HG02798 (cell line): ENCODE results near the gene UBLCP1.
"Not testable (repeated sequence)": the region's sequence is repeated elsewhere in the genome, so short reads cannot be mapped to it uniquely, and the experiment has no call there.

ENCODE experiments used
- ATAC-seq: cut with Tn5 transposase; IDR thresholded peaks from one replicate; pipeline ENCODE4 v1.9.1; 2021; ENCODE audit warnings: mild to moderate bottlenecking; ENCODE audit not compliant: unreplicated experiment, poor library complexity

The UBLCP1 gene

DNA sequence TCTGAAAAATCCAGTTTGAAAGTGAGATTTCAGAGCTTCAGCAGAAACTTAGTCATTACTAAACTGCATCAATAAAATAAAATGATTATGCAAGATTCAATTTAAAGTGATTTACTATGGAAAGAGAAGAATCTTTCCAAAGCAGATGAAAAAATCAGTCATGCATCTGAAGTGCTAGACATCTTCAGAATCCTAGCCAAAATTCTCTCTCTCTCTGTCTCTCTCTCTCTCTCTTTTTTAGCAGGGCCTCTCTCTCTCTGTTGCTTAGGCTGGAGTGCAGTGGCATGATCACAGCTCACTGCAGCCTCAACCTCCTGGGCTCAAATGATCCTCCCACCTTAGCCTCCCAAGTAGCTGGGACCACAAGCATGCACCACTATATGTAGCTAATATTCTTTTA is 18.2 kb upstream of the UBLCP1 start:
- ATAC-seq = no peak

DNA sequence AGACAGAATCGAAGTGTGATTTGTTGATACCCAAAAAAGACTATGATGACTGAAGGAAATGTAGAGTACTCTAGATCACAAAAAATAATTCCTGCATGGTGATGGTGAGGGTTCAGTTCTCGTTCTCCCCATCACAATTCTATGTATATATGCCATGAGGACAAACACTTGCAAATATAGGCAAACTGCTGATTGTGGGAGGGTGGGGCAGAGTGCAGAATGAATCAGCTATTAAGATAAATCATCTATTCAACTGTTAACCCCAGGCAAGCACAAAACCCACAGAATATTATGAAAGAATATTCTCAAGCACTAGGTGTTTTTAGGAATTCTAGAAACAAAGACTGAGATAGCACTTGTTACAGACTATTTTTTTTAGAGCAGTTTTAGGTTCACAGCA is 13.9 kb upstream of the UBLCP1 start:
- ATAC-seq = no peak

DNA sequence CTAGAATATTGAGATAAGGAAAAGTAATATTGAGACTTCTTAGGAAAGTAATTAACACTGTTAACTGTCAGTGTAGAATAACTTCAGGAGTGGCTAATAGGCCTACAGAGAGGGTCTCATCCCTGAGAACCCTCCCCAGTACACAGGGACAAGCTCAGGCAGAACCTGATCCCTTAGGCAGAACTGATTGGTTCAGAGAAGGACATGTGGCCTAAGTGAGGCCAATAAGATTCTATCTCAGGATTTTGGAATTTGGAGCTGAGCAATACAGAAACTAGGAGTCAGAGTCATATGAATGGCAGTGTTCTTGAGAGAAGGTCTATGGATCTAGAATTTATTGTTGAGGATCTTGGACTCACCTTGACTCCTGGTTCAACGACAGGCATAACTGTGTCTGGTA is 10.9 kb upstream of the UBLCP1 start:
- no peak for ATAC-seq

DNA sequence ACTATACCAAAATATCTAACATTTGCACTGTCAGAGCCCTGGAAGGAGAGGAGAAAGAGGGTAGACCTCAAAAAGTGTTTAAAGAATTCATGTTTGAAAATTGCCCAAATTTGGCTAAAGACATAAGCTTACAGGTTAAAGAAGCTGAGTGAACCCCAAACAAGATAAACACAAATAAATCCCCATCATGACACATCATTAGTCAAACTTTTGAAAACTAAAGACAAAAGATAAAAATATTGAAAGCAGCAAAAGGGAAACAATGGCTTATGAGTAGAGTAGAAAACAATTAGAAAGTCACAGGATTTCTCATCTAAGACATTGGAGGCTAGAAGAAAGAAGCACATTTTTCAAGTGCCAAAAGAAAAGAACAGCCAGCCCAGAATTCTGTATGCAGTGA is 6.1 kb upstream of the UBLCP1 start:
- no peak for ATAC-seq

DNA sequence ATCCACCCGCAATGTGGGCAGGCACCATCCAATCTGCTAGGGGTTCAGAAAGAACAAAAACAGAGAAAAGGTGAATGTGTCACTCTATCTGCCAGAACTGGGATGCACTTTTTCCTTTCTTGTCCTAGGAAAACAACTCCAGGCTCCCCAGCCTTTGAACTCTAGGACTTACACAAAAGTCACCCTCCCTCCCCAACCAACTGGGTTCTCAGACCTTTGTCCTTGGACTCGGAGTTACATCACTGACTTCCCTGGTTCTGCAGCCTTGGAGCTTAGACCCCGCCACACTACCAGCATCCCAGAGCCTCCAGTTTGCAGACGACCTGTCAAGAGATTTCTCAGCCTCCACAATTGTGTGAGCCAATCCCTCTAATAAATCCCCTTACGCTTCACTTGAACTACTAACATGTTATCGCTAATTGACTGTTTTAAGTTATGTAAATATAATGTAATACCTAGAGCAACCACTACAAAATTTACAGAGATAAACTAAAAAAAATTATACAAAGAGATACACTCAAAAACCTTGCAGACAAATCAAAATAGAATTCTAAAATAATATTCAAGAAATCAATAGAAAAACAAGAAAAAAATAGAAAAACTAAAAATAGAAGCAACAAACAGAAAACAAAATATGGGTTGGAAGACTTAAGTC is 5.3 kb upstream of the UBLCP1 start:
- no peak for ATAC-seq

DNA sequence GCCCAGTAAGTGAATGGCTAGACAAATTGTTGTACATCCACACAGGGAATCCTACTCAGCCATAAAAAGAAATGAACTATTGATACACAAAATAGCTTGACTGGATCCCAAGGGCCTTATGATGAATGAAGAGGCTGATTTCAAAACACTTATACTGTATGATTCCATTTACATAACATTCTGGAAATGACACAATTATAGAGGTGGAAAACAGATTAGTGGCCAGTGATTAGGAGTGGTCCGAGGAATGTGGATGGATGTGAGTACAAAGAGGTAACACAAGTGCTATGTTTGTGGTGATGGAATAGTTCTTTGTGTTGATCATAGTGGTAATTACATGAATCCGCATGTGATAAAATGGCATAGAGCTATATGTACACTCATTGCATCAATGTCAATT is 4.7 kb upstream of the UBLCP1 start:
- no peak for ATAC-seq

DNA sequence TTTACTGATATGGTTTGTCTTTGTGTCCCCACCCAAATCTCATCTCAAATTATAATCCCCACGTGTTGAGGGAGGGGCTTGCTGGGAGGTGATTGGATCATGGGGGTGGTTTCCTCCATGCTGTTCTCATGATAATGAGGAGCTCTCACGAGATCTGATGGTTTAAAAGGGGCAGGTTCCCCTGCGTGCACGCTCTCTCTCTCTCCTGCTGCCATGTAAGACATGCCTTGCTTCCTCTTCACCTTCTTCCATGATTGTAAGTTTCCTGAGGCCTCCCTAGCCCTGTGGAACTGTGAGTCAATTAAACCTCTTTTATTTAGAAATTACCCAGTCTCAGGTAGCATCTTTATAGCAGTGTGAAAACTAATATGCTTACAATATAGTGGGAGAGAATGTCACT is 2.9 kb upstream of the UBLCP1 start:
- not testable (repeated sequence) for ATAC-seq

DNA sequence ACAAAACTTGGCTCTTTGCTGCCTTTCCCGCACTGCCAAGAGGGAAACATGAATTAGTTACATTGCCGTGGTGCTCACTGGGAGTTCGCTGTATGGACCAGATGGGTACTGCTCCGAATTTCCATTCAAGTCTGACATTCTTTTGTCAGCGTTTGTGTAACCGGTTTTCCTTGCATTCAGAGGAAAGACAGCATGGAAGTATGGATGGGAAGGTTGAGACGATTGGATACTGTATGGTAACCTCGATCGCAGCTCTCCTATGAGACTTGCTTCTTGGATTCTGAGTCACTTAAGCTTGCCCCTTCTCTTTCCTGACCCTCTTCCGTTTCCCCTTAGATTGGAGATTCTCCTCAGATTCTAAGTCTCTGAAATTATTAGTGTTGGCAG is 625 bp upstream of the UBLCP1 start:
- peak; percentile 9 for ATAC-seq

DNA sequence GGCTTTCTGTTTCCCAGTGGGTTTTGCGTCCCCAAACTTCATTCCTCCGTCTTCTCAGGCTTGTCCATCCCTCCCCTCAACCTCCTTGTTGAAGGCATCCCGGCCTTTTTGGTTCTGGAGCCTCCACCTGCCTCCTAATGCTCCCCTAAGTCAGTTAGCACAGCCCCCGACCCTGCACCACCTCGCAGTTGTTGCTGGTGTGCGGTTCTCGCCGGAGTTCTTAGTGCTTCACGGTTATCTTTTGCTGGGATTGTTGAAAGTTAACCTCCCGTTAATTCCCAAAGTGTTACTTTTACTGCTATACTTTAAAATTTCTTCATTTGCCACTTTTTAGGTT is 447 bp downstream of the UBLCP1 start:
- peak; percentile 3 for ATAC-seq

DNA sequence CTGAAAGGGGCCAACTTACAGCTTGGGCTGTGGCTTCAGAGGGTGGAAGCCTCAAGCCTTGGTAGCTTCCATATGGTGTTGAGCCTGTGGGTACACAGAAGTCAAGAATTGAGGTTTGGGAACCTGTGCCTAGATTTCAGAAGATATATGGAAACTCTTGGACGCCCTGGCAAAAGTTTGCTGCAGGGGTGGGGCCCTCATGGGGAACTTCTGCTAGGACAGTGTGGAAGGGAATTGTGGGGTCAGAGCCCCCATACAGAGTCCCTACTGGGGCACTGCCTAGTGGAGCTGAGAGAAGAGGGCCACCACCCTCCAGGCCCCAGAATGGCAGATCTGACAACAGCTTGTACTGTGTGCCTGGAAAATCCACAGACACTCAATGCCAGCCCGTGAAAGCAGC is 3.7 kb downstream of the UBLCP1 start:
- ATAC-seq = not testable (repeated sequence)

DNA sequence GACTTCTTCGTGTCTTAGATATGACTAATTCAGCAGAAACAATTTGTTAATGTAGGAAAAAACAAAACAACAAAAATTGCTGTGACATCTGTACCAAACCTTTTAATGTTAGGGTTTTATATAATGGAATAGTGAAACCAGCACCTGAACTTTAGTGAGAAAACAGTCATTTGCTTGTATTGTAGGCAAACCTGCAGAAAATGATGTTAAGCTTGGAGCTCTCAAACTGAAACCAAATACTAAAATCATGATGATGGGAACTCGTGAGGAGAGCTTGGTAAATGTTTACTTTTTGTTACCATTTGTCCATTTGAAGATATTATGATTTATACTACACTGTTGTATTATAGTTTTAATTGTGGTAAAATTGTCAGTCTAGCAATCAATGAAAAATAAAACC is 6.6 kb downstream of the UBLCP1 start:
- ATAC-seq = no peak

DNA sequence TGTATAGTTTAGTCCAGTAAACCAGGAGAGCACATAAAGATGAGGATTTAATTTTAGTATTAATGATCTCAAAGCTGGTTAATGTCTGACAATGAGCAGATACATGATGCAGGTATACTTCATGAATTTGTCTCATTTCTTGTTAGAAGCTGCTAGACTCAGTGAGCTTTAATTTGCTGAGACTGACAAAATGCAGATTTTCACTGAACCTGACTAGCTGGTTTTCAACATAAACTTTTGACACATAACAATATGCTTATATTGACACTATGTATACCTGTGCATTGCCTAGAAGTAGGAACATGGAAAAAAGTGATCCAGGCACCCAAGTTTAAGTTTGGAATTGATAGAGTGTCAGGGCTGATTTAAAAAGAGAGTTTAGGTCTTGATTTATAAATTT is 10.8 kb downstream of the UBLCP1 start:
- ATAC-seq = no peak

DNA sequence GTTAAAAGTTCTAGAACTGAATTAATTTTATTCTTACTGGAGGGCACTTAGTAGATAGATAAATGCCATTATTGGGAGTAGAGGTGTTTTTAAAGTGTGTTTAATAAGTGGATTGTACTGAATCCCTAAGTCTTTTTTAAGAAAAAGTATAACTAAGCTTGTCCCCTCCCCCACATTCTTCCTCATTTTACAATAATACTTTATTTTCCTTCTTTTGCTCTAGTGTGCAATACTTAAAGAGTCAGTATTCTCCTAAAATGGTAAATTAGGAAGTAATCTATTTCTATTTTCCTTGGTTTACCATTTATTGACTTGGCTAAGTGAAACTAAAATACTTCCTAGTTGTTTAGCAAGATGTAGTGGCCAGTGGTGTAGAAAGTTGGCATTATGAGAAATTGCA is 11.6 kb downstream of the UBLCP1 start:
- ATAC-seq = no peak

DNA sequence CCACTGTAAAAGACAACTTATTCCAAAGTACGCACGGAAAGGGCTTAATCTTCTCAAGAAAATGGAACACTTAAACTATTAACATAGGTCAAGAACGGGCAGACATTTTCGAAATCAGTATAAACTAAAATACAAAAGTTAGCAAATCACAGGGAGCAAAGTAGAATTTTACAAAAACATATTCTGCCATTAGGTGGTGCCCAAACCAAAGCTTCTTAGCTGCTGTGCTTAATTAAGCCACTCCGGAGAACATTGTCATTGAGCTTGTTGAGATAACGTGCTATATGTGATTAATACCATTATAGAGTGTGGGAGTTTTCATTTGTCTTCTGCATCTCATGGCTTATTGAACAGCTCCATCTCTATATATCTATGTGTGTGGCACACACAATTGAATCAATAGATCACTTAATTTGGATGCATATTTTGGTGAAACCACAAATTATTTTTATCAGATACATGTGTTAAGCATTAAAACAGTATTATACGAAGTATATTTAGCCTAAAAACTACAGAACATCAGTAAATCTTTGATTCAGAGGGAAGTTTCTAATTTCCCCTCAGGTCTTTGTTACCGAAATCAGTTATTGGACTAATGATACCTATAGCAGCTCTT is 23.4 kb downstream of the UBLCP1 start:
- no peak for ATAC-seq

DNA sequence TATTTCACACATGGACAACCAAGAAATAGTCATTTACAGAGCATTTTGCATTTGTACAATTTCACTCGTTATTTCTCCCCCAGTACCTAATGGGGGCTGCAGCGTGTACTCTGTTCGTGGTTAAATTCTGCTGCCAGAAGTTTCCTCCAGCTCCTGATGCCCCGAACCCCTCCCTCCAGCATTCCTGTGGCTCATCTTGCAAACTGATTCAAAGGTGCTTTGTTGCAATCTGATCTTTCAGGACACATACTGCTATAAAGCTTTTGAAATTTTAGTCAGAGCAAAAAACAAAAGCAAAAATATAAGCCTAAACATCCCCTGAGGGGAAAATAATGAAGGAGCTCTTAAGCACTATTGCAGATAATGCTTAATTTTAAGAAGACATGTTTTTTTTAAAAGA is 27.7 kb downstream of the UBLCP1 start:
- ATAC-seq = no peak

DNA sequence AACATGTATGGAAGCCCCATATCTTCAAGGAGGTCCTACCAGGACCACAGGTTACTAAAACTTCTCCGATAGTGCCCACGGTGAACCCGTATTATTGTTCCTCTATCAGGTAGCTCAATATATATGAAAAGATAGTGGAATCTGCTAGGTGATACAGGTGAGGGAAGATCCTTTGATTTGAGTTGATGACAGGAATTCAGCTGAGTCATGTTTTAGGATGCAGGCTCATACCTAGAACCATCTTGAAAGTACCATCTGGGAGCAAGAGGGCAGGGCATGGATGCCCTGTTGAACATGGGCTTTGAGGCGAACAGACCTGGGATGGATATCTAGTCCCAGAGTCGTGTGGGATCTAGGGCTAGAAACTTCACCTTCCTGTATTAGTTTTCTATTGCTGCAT is 31.8 kb downstream of the UBLCP1 start:
- ATAC-seq = no peak

DNA sequence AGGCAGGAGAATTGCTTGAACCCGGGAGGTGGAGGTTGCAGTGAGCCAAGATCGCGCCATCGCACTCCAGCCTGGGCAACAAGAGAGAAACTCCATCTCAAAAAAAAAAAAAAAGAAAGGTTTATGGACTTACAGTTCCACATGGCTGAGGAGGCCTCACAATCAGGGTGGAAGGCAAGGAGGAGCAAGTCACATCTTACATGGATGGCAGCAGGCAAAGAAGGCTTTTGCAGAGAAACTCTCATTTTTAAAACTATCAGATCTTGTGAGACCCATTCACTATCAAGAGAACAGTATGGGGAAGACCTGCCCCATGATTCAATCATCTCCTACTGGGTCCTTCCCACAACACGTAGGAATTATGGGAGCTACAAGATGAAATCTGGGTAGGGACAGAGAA is 34.2 kb downstream of the UBLCP1 start:
- ATAC-seq = not testable (repeated sequence)

DNA sequence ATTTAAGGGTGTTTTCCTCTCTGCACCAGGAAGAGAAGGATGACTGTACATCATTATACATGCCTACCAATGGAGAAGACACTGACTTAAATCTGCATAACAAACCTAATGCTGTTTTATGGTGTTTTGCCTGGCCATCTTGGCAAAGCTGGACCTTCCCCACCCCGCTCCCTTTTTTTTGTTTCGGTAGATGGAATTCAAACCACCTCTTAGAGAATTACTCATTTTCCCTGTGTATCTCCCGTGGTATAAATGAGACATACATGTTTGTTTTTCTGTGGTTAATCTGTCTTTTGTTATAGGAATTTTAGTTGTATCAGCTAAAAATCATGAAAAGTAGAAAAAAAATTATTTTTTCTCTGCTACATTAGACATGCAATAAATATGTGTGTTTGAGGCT is 38.4 kb downstream of the UBLCP1 start:
- no peak for ATAC-seq

DNA sequence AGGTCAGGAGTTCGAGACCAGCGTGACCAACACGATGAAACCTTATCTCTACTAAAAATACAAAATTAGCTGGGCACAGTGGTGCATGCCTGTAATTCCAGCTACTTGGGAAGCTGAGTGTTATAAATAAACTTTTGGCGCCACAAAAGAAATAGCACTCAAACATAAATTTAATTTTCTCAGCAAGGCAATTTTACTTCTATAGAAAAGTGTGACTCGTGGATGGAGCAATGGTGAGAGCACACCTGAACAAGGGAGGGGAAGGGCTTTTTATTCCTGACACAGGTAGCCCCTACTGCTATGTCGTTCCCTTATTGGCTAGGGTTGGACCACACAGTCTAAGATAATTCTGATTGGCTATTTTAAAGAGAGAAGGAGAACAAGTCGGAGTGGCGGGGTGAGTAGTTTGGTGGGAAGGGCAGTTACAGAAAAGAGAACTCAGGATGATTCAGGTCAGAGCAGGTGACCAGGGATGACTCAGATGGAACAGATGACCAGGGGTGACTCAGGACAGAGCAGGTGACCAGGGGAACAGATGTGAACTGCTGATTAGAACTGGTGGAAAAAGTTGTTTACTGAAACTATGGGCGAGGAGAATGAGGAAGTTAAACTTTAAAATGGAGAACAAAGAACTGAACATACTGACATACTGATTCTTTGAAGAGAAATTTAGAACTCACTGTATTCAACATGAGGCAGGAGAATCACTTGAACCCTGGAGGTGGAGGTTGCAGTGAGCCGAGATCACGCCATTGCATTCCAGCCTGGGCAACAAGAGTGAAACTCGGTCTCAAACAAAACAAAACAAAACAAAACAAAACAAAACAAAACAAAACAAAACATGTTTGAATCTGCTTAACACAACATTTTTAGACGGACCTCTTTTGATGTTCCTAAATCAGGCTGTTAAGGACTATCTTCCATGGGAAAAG is 39.1 kb downstream of the UBLCP1 start:
- ATAC-seq = not testable (repeated sequence)

DNA sequence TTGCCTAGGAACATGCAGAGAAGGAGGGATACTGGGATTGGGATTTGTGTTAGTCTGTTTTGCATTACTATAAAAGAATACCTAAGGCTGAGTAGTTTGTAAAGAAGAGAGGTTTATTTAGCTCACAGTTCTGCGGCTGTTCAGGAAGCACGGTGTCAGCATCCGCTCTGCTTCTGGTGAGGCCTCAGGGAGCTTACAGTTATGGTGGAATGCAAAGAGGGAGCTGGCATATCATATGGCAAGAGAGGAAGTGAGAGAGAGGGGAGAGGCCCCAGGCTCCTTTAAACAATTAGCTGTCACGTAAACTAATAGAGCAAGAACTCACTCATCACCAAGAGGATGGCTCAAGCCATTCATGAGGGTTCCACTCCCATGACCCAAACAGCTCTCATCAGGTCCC is 40.2 kb downstream of the UBLCP1 start:
- ATAC-seq = no peak

DNA sequence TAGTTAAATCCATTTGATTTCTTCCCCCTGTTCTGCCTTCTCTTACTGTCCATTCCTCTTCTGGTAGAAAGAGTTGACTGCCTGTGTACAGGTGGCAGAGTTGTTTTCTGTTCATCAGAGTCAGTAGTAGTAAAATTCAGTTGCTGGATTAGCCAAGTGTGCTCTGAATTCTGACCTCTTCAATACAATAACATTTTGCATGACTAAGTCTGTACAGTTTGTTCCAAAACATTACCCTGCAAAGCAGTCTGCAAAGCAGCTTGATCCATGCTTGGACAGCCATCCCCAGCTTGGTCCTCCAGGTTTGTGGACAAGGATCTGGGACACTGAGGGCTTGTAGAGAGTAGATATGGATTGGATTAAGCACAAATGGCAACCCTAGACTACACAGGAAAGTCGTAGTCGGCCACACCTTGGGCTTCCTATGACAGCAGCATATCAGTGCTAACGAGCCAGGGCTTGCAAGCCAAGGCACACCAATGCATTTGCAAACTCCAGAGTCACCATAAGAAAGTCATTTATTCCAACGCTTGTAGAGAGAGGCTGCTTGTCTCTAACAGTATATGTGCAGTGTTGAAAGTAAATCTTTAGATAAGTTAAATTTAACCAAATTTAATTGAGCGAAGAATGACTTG is 42.0 kb downstream of the UBLCP1 start:
- ATAC-seq = no peak
